ENCODE measurements around the gene GCDH.

Gene GCDH

GRCh38 chr19:12936582-12936981, 45.6 kb downstream of the GCDH start:
- peaks cover 2% of the 10 kb centered on the region for H3K9me3 ChIP-seq (ENCODE audit: insufficient read depth, low read depth, low read length)
- no peak overlapping the region for H4K91ac ChIP-seq (ENCODE audit: low read depth, low read length)
- no peak overlapping the region for H3K9ac ChIP-seq (ENCODE audit: low read length)
- H3K4ac ChIP-seq (ENCODE audit: low read depth, low read length), result no peak overlapping the region
- H3K27ac ChIP-seq (ENCODE audit: low read depth, low read length), result no peak overlapping the region
- no peak overlapping the region for H3K4me3 ChIP-seq (ENCODE audit: low read depth, low read length)
- no peak overlapping the region for H4K8ac ChIP-seq (ENCODE audit: low read depth, low read length)
- H3K23ac ChIP-seq (ENCODE audit: low read length), result no peak overlapping the region
- no peak overlapping the region for H2AFZ ChIP-seq (ENCODE audit: insufficient read depth, low read length, poor library complexity)
- H2BK5ac ChIP-seq (ENCODE audit: low read depth, low read length, poor library complexity), result no peak overlapping the region
- H4K12ac ChIP-seq (ENCODE audit: low read depth, low read length), result no peak overlapping the region
- no peak overlapping the region for H2BK120ac ChIP-seq (ENCODE audit: insufficient read depth, low read length, poor library complexity)
- no CpG with 5 or more reads among the region's 7 CpGs for WGBS (ENCODE audit: extremely low coverage, insufficient coverage, insufficient read length)
- H2BK12ac ChIP-seq (ENCODE audit: low read length), result no peak overlapping the region
- peaks cover 21 to 23% of the 10 kb centered on the region in 2 experiments for H3K36me3 ChIP-seq (ENCODE audit: control insufficient read depth in 1 of 2, insufficient read depth in 2 of 2, low read length in 2 of 2)
- H3K14ac ChIP-seq (ENCODE audit: low read length), result no peak overlapping the region
- peaks cover 25% of the 10 kb centered on the region for H3K79me1 ChIP-seq (ENCODE audit: low read length)
- no peak for DNase-seq
- H3K79me2 ChIP-seq (ENCODE audit: control insufficient read depth, insufficient read depth, low read length, poor library complexity), result peaks cover 31% of the 10 kb centered on the region
- H3K4me1 ChIP-seq (ENCODE audit: control insufficient read depth in 1 of 2, insufficient read depth in 2 of 2, low read length in 2 of 2), result peaks cover 23 to 25% of the 10 kb centered on the region in 2 experiments
- H3K27me3 ChIP-seq (ENCODE audit: insufficient read depth, low read length), result no peaks in the 10 kb centered on the region
- H2AK5ac ChIP-seq (ENCODE audit: low read length), result no peak overlapping the region
- no peak overlapping the region for H3K4me2 ChIP-seq (ENCODE audit: low read length)
- no peak overlapping the region for H3K18ac ChIP-seq (ENCODE audit: low read length)

GRCh38 chr19:12937093-12937926, 46.4 kb downstream of the GCDH start:
- peak overlapping the region; percentile 93 for H3K4ac ChIP-seq (ENCODE audit: low read depth, low read length)
- peak overlapping the region; percentile 96 for H2AK5ac ChIP-seq (ENCODE audit: low read length)
- H3K4me1 ChIP-seq (ENCODE audit: control insufficient read depth in 1 of 2, insufficient read depth in 2 of 2, low read length in 2 of 2), result peaks cover 22 to 24% of the 10 kb centered on the region in 2 experiments
- H2AFZ ChIP-seq (ENCODE audit: insufficient read depth, low read length, poor library complexity), result peak overlapping the region; percentile 90
- peak overlapping the region; percentile 69 for H3K4me3 ChIP-seq (ENCODE audit: low read depth, low read length)
- peak overlapping the region; percentile 96 for H4K12ac ChIP-seq (ENCODE audit: low read depth, low read length)
- no peak overlapping the region for H3K27ac ChIP-seq (ENCODE audit: low read depth, low read length)
- no peak for DNase-seq
- H3K27me3 ChIP-seq (ENCODE audit: insufficient read depth, low read length), result no peaks in the 10 kb centered on the region
- H4K91ac ChIP-seq (ENCODE audit: low read depth, low read length), result peak overlapping the region; percentile 93
- H3K79me1 ChIP-seq (ENCODE audit: low read length), result peaks cover 25% of the 10 kb centered on the region
- no peak overlapping the region for H2BK12ac ChIP-seq (ENCODE audit: low read length)
- peaks cover 2% of the 10 kb centered on the region for H3K9me3 ChIP-seq (ENCODE audit: insufficient read depth, low read depth, low read length)
- peaks cover 31% of the 10 kb centered on the region for H3K79me2 ChIP-seq (ENCODE audit: control insufficient read depth, insufficient read depth, low read length, poor library complexity)
- H3K18ac ChIP-seq (ENCODE audit: low read length), result peak overlapping the region; percentile 88
- H3K14ac ChIP-seq (ENCODE audit: low read length), result peak overlapping the region; percentile 95
- H3K9ac ChIP-seq (ENCODE audit: low read length), result peak overlapping the region; percentile 82
- no peak overlapping the region for H3K23ac ChIP-seq (ENCODE audit: low read length)
- no CpG with 5 or more reads among the region's 23 CpGs for WGBS (ENCODE audit: extremely low coverage, insufficient coverage, insufficient read length)
- peak overlapping the region; percentile 55 for H2BK5ac ChIP-seq (ENCODE audit: low read depth, low read length, poor library complexity)
- H4K8ac ChIP-seq (ENCODE audit: low read depth, low read length), result peak overlapping the region; percentile 95
- H2BK120ac ChIP-seq (ENCODE audit: insufficient read depth, low read length, poor library complexity), result peak overlapping the region; percentile 82
- H3K36me3 ChIP-seq (ENCODE audit: control insufficient read depth in 1 of 2, insufficient read depth in 2 of 2, low read length in 2 of 2), result peaks cover 28 to 30% of the 10 kb centered on the region in 2 experiments
- peak overlapping the region; percentile 82 for H3K4me2 ChIP-seq (ENCODE audit: low read length)

- Histone ChIP-seq H3K27me3 (ENCODE audit: insufficient read depth, low read length) (no peaks in the 10 kb centered on the region), H2AFZ (ENCODE audit: insufficient read depth, low read length, poor library complexity) (peak within 1 kb of the TSS; percentile 90), H4K8ac (ENCODE audit: low read depth, low read length) (peak within 1 kb of the TSS; percentile 95), H3K18ac (ENCODE audit: low read length) (peak within 1 kb of the TSS; percentile 88), H3K79me1 (ENCODE audit: low read length) (peaks cover 22% of the 10 kb centered on the region), H4K91ac (ENCODE audit: low read depth, low read length) (peak within 1 kb of the TSS; percentile 93), H3K9me3 (ENCODE audit: insufficient read depth, low read depth, low read length) (peaks cover 2% of the 10 kb centered on the region), H3K27ac (ENCODE audit: low read depth, low read length) (peak within 1 kb of the TSS; percentile 31), H3K79me2 (ENCODE audit: control insufficient read depth, insufficient read depth, low read length, poor library complexity) (peaks cover 26% of the 10 kb centered on the region), H3K4ac (ENCODE audit: low read depth, low read length) (peak within 1 kb of the TSS; percentile 93), H4K12ac (ENCODE audit: low read depth, low read length) (peak within 1 kb of the TSS; percentile 96), H3K14ac (ENCODE audit: low read length) (peak within 1 kb of the TSS; percentile 95), H3K36me3 (ENCODE audit: control insufficient read depth in 1 of 2, insufficient read depth in 2 of 2, low read length in 2 of 2) (peaks cover 35 to 37% of the 10 kb centered on the region in 2 experiments), H3K4me2 (ENCODE audit: low read length) (peak within 1 kb of the TSS; percentile 82), H2BK5ac (ENCODE audit: low read depth, low read length, poor library complexity) (peak within 1 kb of the TSS; percentile 55), H2BK12ac (ENCODE audit: low read length) (peak within 1 kb of the TSS; percentile 20), H3K4me1 (ENCODE audit: control insufficient read depth in 1 of 2, insufficient read depth in 2 of 2, low read length in 2 of 2) (peaks cover 16 to 18% of the 10 kb centered on the region in 2 experiments), H3K4me3 (ENCODE audit: low read depth, low read length) (peak within 1 kb of the TSS; percentile 99), H3K9ac (ENCODE audit: low read length) (peak within 1 kb of the TSS; percentile 98), H2BK120ac (ENCODE audit: insufficient read depth, low read length, poor library complexity) (peak within 1 kb of the TSS; percentile 82), H2AK5ac (ENCODE audit: low read length) (peak within 1 kb of the TSS; percentile 96), H3K23ac (ENCODE audit: low read length) (no peak within 1 kb of the TSS)
- peak; percentile 98 to 100 for DNase-seq
- WGBS (ENCODE audit: extremely low coverage, insufficient coverage, insufficient read length), result no CpG with 5 or more reads among the region's 63 CpGs
These were observed 47.2 kb downstream of the GCDH start, which contains the start of gene CALR for GRCh38 chr19:12937927-12938778. Gene CALR (plus strand): TSS chr19:12938609. CDS start chr19:12938680, 71 bp downstream.
